A673 (cell line): Measurements from ENCODE around the gene CCDC17. TPM values are rescaled to one million over a fixed set of nuclear protein-coding genes. Genes with fewer than 3 reads are reported as not detected.
"Not testable (repeated sequence)": the region's sequence is repeated elsewhere in the genome, so short reads cannot be mapped to it uniquely, and the experiment has no call there.

ENCODE experiments used
- BruUV-seq: library from RNA; stranded (reverse); fragments of 400-500 nt; replicated peaks from 2 replicates; lab custom pipeline; 2021; lab: Mats Ljungman, UMichigan
- CTCF ChIA-PET: fragments of 300-600 bp; sonication (Branson Sonifier 250); formaldehyde crosslinking; loops from one replicate; lab custom pipeline; 2022; ENCODE audit warnings: antibody characterized with exemption; lab: Charles Lee
- POLR2A ChIA-PET: fragments of 300-600 bp; sonication (Branson Sonifier 250); formaldehyde crosslinking; loops from one replicate; lab custom pipeline; 2022; ENCODE audit warnings: antibody characterized with exemption; ENCODE audit not compliant: low non-redundant PET; lab: Charles Lee
- DNase-seq: peaks from one replicate; pipeline ENCODE4 v3.0.0-alpha.2; 2015; ENCODE audit warnings: low spot score
- H3K27ac ChIP-seq: fragments of 200-600 bp; sonication (generic); 2 replicates; pipeline ENCODE4 v1.5.1; 2016; ENCODE audit warnings: mixed run types, low read depth, mild to moderate bottlenecking, mixed read lengths, antibody characterized with exemption, low read length; ENCODE audit not compliant: poor library complexity, severe bottlenecking
- H3K27me3 ChIP-seq: fragments of 200-600 bp; sonication (generic); replicated peaks from 2 replicates; pipeline ENCODE4 v1.6.1; 2017; ENCODE audit warnings: mixed run types, low read depth, mild to moderate bottlenecking, mixed read lengths, antibody characterized with exemption, low read length; ENCODE audit not compliant: insufficient read depth, poor library complexity
- H3K36me3 ChIP-seq: fragments of 200-600 bp; sonication (generic); 2 replicates; pipeline ENCODE4 v1.6.1; 2016; ENCODE audit warnings: mixed run types, mild to moderate bottlenecking, mixed read lengths, antibody characterized with exemption, low read length; ENCODE audit not compliant: insufficient read depth, poor library complexity, severe bottlenecking
- H3K4me1 ChIP-seq: fragments of 200-600 bp; sonication (generic); 2 replicates; pipeline ENCODE4 v1.6.1; 2017; ENCODE audit warnings: mixed run types, mild to moderate bottlenecking, mixed read lengths, antibody characterized with exemption, low read length; ENCODE audit not compliant: insufficient read depth, poor library complexity, severe bottlenecking
- H3K4me3 ChIP-seq: fragments of 200-600 bp; sonication (generic); 2 replicates; pipeline ENCODE4 v1.5.1; 2016; ENCODE audit warnings: low read depth, mixed run types, mild to moderate bottlenecking, mixed read lengths, low read length; ENCODE audit not compliant: poor library complexity, severe bottlenecking
- H3K9me3 ChIP-seq: fragments of 200-600 bp; sonication (generic); 2 replicates; pipeline ENCODE4 v1.6.1; 2016; ENCODE audit warnings: mixed run types, low read depth, mild to moderate bottlenecking, mixed read lengths, antibody characterized with exemption, low read length; ENCODE audit not compliant: poor library complexity, severe bottlenecking
- CTCF ChIP-seq: fragments of 300-800, 200-600 bp; sonication (generic); conservative IDR thresholded peaks from 2 replicates; pipeline ENCODE4 v1.5.1; 2017; ENCODE audit warnings: low read depth, mild to moderate bottlenecking, antibody characterized with exemption, low read length, moderate library complexity, mixed read lengths
- EZH2 ChIP-seq: fragments of 200-600 bp; sonication (generic); IDR thresholded peaks from 2 replicates; pipeline ENCODE4 v1.6.1; 2017; ENCODE audit warnings: borderline replicate concordance, low read depth, mild to moderate bottlenecking, mixed read lengths, antibody characterized with exemption, low read length; ENCODE audit not compliant: poor library complexity, severe bottlenecking
- intact Hi-C: fragments of 100-400 bp; cut with micrococcal nuclease; formaldehyde crosslinking; loops from one replicate; pipeline ENCODE4 v1.10.0; 2022; ENCODE audit not compliant: unreplicated experiment
- total RNA-seq: library from RNA; stranded (reverse); gene quantifications from 2 replicates; pipeline ENCODE4 v1.2.3, GENCODE V29; 2021

CCDC17 gene
- total RNA-seq, 1 experiment from 2014 or later, result 2.0 TPM

- Histone ChIP-seq H3K4me1 (no peaks in the 10 kb centered on the region), H3K36me3 (peaks cover 88% of the 10 kb centered on the region), H3K9me3 (no peaks in the 10 kb centered on the region), H3K4me3 (no peak overlapping the region), H3K27ac (no peak overlapping the region), H3K27me3 (no peaks in the 10 kb centered on the region)
- TF ChIP-seq CTCF, result no peak
- TF ChIP-seq EZH2, result no peak
- no peak for DNase-seq
- intact Hi-C loops, result no loop called here
- BruUV-seq, result no TSS peak
- CTCF ChIA-PET, result no interaction called here
- POLR2A ChIA-PET, result no interaction called here
These were observed 15.4 kb downstream of the CCDC17 start for GRCh38 chr1:45608175-45609156.

GRCh38 chr1:45607404-45608074 lies 16.3 kb downstream of the CCDC17 start:
- peaks cover 88% of the 10 kb centered on the region for H3K36me3 ChIP-seq
- BruUV-seq, result TSS peak; percentile 84
- intact Hi-C loops, result no loop called here
- no peak for DNase-seq
- H3K4me1 ChIP-seq, result no peaks in the 10 kb centered on the region
- ChIA-PET CTCF (no interaction called here), POLR2A (no interaction called here)
- H3K27me3 ChIP-seq, result no peaks in the 10 kb centered on the region
- no peak overlapping the region for H3K27ac ChIP-seq
- no peaks in the 10 kb centered on the region for H3K9me3 ChIP-seq
- TF ChIP-seq CTCF (no peak), EZH2 (no peak)
- H3K4me3 ChIP-seq, result no peak overlapping the region

GRCh38 chr1:45604239-45604638 lies 19.6 kb downstream of the CCDC17 start:
- no TSS peak for BruUV-seq
- H3K9me3 ChIP-seq, result no peaks in the 10 kb centered on the region
- intact Hi-C loops, result no loop called here
- no peak for DNase-seq
- no peaks in the 10 kb centered on the region for H3K4me1 ChIP-seq
- no peak overlapping the region for H3K4me3 ChIP-seq
- TF ChIP-seq CTCF (no peak), EZH2 (no peak)
- peaks cover 66% of the 10 kb centered on the region for H3K36me3 ChIP-seq
- H3K27me3 ChIP-seq, result no peaks in the 10 kb centered on the region
- H3K27ac ChIP-seq, result no peak overlapping the region
- CTCF ChIA-PET, result no interaction called here
- POLR2A ChIA-PET, result no interaction called here

GRCh38 chr1:45596765-45597164 lies 27.1 kb downstream of the CCDC17 start:
- H3K27me3 ChIP-seq, H3K4me1 ChIP-seq, CTCF ChIA-PET, DNase-seq, H3K27ac ChIP-seq, intact Hi-C loops, H3K9me3 ChIP-seq, POLR2A ChIA-PET, H3K4me3 ChIP-seq, BruUV-seq: not testable (repeated sequence)
- H3K36me3 ChIP-seq, result peaks cover 53% of the 10 kb centered on the region
